PC-9 (cell line): Measurements from ENCODE around the gene NPBWR2. TPM values are rescaled to one million over a fixed set of nuclear protein-coding genes. Genes with fewer than 3 reads are reported as not detected.

Experiments used
- BruUV-seq: library from RNA; stranded (reverse); fragments of 400-500 nt; replicated peaks from 2 replicates; lab custom pipeline; 2021; lab: Mats Ljungman, UMichigan
- CTCF ChIA-PET: fragments of 300-600 bp; sonication (Branson Sonifier 250); formaldehyde crosslinking; loops from one replicate; lab custom pipeline; 2022; ENCODE audit warnings: antibody characterized with exemption; lab: Charles Lee
- POLR2A ChIA-PET: fragments of 300-600 bp; sonication (Branson Sonifier 250); formaldehyde crosslinking; loops from one replicate; lab custom pipeline; 2022; ENCODE audit warnings: antibody characterized with exemption; ENCODE audit not compliant: unreplicated experiment; lab: Charles Lee
- DNase-seq, 2 experiments: peaks; one replicate each; pipeline versions ENCODE4 v3.0.0 to v3.0.0-alpha.2; 2015 to 2022; ENCODE audit warnings: mixed read lengths in 1 of 2
- H2AFZ ChIP-seq: fragments of 200-600 bp; sonication (generic); 2 replicates; pipeline ENCODE4 v1.8.1; 2017; ENCODE audit warnings: antibody characterized with exemption
- H3F3A ChIP-seq: fragments of 200-600 bp; sonication (generic); 2 replicates; pipeline ENCODE4 v1.8.1; 2017; ENCODE audit warnings: antibody characterized with exemption, mild to moderate bottlenecking, low read depth; ENCODE audit not compliant: insufficient read depth
- H3K27ac ChIP-seq: fragments of 200-600 bp; sonication (generic); 2 replicates; pipeline ENCODE4 v1.6.1; 2016; ENCODE audit warnings: mixed run types
- H3K27me3 ChIP-seq: fragments of 200-600 bp; sonication (generic); 2 replicates; pipeline ENCODE4 v1.6.1; 2016; ENCODE audit warnings: low read depth, mixed run types; ENCODE audit not compliant: insufficient read depth
- H3K36me3 ChIP-seq: fragments of 200-600 bp; sonication (generic); 2 replicates; pipeline ENCODE4 v1.6.1; 2016; ENCODE audit warnings: low read depth, mixed run types
- H3K4me1 ChIP-seq: fragments of 200-600 bp; sonication (generic); replicated peaks from 2 replicates; pipeline ENCODE4 v1.6.1; 2016; ENCODE audit warnings: mixed run types; ENCODE audit not compliant: insufficient read depth
- H3K4me2 ChIP-seq: fragments of 200-600 bp; sonication (generic); 2 replicates; pipeline ENCODE4 v1.6.1; 2017; ENCODE audit warnings: mixed run types
- H3K4me3 ChIP-seq: fragments of 200-600 bp; sonication (generic); 2 replicates; pipeline ENCODE4 v1.6.1; 2016; ENCODE audit warnings: mixed run types
- H3K79me2 ChIP-seq: fragments of 200-600 bp; sonication (generic); 2 replicates; pipeline ENCODE4 v1.6.1; 2017; ENCODE audit warnings: low read depth, mixed run types
- H3K9me2 ChIP-seq: fragments of 200-600 bp; sonication (generic); 2 replicates; pipeline ENCODE4 v1.8.1; 2017; ENCODE audit warnings: mild to moderate bottlenecking; ENCODE audit not compliant: insufficient read depth
- H3K9me3 ChIP-seq: fragments of 200-600 bp; sonication (generic); 2 replicates; pipeline ENCODE4 v1.8.1; 2016; ENCODE audit warnings: low read depth; ENCODE audit not compliant: insufficient read depth
- H4K20me1 ChIP-seq: fragments of 200-600 bp; sonication (generic); 2 replicates; pipeline ENCODE4 v1.8.1; 2017; ENCODE audit not compliant: insufficient read depth
- CTCF ChIP-seq: fragments of 200-600 bp; sonication (generic); conservative IDR thresholded peaks from 2 replicates; pipeline ENCODE4 v1.6.1; 2017; ENCODE audit warnings: mixed run types, antibody characterized with exemption, mild to moderate bottlenecking, moderate library complexity
- EZH2 ChIP-seq: fragments of 200-600 bp; sonication (generic); IDR thresholded peaks from 2 replicates; pipeline ENCODE4 v1.8.0; 2017; ENCODE audit warnings: antibody characterized with exemption, low read depth
- intact Hi-C: fragments of 100-400 bp; cut with micrococcal nuclease; formaldehyde crosslinking; loops from one replicate; pipeline ENCODE4 v1.10.0; 2022; ENCODE audit not compliant: unreplicated experiment
- total RNA-seq: library from RNA; stranded (reverse); gene quantifications from 2 replicates; pipeline ENCODE4 v1.2.3, GENCODE V29; 2021

Gene NPBWR2
- total RNA-seq, 1 experiment from 2014 or later: not detected

DNA sequence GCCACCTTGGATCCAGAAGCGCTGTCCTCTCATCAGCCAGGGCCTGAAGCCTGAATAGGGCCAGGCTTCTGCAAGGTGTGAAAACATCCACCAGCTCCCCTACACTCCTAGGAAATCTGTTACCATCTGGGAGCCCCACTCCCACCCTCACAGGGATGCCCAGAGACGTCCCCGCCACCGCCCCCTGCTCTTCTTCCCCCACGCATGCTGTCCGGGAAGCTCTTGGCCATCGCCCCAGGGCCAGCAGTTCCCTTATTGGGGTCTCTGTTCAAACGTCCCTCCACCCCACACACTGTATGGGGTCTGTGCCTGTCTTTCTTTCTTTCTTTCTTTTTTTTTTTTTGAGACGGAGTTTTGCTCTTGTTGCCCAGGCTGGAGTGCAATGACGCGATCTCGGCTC, 31.8 kb downstream of the NPBWR2 start:
- ChIA-PET POLR2A (no interaction called here), CTCF (interaction anchor here (0.5 to 0.7 kb wide), 2 partner anchors 21 to 180 kb away, joined by 4 to 12 read pairs; partner anchors contain the start of gene PCMTD2)
- no peak overlapping the region for H3K4me2 ChIP-seq
- no peak for DNase-seq
- no peaks in the 10 kb centered on the region for H3K27me3 ChIP-seq
- no peaks in the 10 kb centered on the region for H3K9me3 ChIP-seq
- peaks cover 14% of the 10 kb centered on the region for H3K4me1 ChIP-seq
- H2AFZ ChIP-seq: no peak overlapping the region
- no peak for TF ChIP-seq EZH2
- no peak for TF ChIP-seq CTCF
- H3K9me2 ChIP-seq: no peaks in the 10 kb centered on the region
- peaks cover 17% of the 10 kb centered on the region for H3F3A ChIP-seq
- no peak overlapping the region for H3K27ac ChIP-seq
- H4K20me1 ChIP-seq: peaks cover 8% of the 10 kb centered on the region
- BruUV-seq: no TSS peak
- H3K4me3 ChIP-seq: no peak overlapping the region
- H3K36me3 ChIP-seq: no peaks in the 10 kb centered on the region
- intact Hi-C loops: no loop called here
- peaks cover 12% of the 10 kb centered on the region for H3K79me2 ChIP-seq

DNA sequence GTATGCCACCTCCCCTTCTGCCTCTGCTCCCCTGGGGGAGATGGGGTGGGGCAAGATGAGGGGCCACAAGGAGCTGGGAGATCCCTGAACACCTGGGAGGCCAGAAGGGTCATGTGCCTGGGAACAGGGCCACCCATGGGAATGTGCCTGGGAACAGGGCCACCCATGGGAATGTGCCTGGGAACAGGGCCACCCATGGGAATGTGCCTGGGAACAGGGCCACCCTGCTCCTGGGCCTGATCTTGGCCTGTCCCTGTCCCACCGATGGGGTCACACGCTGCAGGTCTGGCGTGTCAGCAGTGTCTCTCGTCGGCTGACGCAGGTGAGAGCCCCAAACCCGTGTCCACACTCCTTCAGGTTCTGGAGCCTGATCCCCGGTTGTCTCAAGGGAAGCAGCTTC, 32.4 kb downstream of the NPBWR2 start:
- peaks cover 12% of the 10 kb centered on the region for H3F3A ChIP-seq
- TF ChIP-seq CTCF (no peak), EZH2 (no peak)
- H3K36me3 ChIP-seq: no peaks in the 10 kb centered on the region
- CTCF ChIA-PET: no interaction called here
- H2AFZ ChIP-seq: no peak overlapping the region
- BruUV-seq: no TSS peak
- no peak overlapping the region for H3K4me2 ChIP-seq
- no peaks in the 10 kb centered on the region for H3K9me3 ChIP-seq
- intact Hi-C loops: no loop called here
- H4K20me1 ChIP-seq: peaks cover 12% of the 10 kb centered on the region
- peaks cover 14% of the 10 kb centered on the region for H3K4me1 ChIP-seq
- POLR2A ChIA-PET: no interaction called here
- no peak for DNase-seq
- H3K4me3 ChIP-seq: no peak overlapping the region
- no peaks in the 10 kb centered on the region for H3K9me2 ChIP-seq
- H3K79me2 ChIP-seq: peaks cover 12% of the 10 kb centered on the region
- no peaks in the 10 kb centered on the region for H3K27me3 ChIP-seq
- H3K27ac ChIP-seq: no peak overlapping the region

- ChIA-PET POLR2A (no interaction called here), CTCF (no interaction called here)
- Histone ChIP-seq H3K9me3 (no peaks in the 10 kb centered on the region), H3K27ac (no peak overlapping the region), H2AFZ (no peak overlapping the region), H3K9me2 (no peaks in the 10 kb centered on the region), H3K36me3 (no peaks in the 10 kb centered on the region), H3K4me3 (no peak overlapping the region), H3K27me3 (no peaks in the 10 kb centered on the region), H3F3A (peaks cover 8% of the 10 kb centered on the region; the same call in 1 of the 2 replicates), H3K79me2 (peaks cover 12% of the 10 kb centered on the region), H3K4me1 (peaks cover 14% of the 10 kb centered on the region), H3K4me2 (no peak overlapping the region), H4K20me1 (peaks cover 14% of the 10 kb centered on the region)
- TF ChIP-seq EZH2 (no peak), CTCF (no peak)
- intact Hi-C loops: no loop called here
- BruUV-seq: no TSS peak
- no peak for DNase-seq
These were observed 33.1 kb downstream of the NPBWR2 start for GRCh38 chr20:64074184-64074789.
